ENCODE data around the gene BCORL1. TPM values are rescaled to one million over a fixed set of nuclear protein-coding genes. Genes with fewer than 3 reads are reported as not detected.

BCORL1 gene
- total RNA-seq, 1 donor from 2014 or later = 28.0 TPM

DNA sequence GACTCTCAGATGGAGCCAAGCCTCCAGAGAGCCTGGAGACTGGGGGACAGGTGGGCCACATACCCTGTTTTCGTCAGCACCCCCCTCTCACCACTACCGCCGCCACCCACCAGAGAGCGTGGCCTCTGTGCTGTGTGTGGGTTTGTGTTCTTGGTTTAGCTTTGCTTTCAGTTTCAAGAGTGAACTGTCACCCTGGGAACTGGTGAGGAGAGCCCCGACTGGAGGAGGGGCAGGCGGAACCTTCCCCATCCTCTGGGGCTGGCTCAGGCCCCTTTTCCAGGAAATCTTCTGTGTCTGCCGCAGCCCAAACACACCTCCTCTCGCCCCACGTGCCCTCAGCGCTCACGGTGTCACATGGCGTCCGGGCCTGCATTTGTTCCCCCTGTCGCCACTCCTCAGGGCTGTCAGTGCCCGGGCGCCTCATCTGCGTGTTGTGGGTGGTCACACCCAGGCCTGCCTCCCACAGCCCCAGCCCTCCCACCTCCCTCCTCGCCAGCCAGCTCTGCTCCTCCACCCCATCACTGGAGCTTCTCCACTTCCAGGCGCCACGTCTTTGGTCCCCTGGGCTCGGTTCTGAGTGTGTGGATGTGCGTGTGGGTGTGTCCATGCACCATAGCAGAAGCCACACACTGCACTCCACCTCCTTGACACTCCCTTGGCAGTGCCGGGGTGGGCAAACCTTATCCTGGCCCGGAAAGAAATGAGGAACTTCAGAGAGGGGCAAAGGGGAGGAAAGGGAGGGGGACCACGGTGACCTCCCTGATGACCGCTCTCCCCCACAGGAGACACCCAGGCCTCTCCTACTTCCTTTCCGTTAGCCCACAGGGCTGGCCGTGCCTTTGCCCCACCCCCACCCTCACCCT is 100.0 kb downstream of the BCORL1 start:
- Mint-ChIP-seq H3K9me3 (no peaks in the 10 kb centered on the region), H3K36me3 (peaks cover 4% of the 10 kb centered on the region), H3K27me3 (ENCODE audit: low read depth) (no peaks in the 10 kb centered on the region), H3K4me3 (no peak overlapping the region), H3K4me1 (peaks cover 32% of the 10 kb centered on the region), H3K27ac (no peak overlapping the region)
- TF ChIP-seq, protein P1, sequence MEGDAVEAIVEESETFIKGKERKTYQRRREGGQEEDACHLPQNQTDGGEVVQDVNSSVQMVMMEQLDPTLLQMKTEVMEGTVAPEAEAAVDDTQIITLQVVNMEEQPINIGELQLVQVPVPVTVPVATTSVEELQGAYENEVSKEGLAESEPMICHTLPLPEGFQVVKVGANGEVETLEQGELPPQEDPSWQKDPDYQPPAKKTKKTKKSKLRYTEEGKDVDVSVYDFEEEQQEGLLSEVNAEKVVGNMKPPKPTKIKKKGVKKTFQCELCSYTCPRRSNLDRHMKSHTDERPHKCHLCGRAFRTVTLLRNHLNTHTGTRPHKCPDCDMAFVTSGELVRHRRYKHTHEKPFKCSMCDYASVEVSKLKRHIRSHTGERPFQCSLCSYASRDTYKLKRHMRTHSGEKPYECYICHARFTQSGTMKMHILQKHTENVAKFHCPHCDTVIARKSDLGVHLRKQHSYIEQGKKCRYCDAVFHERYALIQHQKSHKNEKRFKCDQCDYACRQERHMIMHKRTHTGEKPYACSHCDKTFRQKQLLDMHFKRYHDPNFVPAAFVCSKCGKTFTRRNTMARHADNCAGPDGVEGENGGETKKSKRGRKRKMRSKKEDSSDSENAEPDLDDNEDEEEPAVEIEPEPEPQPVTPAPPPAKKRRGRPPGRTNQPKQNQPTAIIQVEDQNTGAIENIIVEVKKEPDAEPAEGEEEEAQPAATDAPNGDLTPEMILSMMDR (IDR thresholded peaks at IDR 0.05; ENCODE audit: unreplicated experiment) = no peak
- DNase-seq (ENCODE audit: low spot score in 2 of 2, unreplicated experiment in 2 of 2) = no peak

DNA sequence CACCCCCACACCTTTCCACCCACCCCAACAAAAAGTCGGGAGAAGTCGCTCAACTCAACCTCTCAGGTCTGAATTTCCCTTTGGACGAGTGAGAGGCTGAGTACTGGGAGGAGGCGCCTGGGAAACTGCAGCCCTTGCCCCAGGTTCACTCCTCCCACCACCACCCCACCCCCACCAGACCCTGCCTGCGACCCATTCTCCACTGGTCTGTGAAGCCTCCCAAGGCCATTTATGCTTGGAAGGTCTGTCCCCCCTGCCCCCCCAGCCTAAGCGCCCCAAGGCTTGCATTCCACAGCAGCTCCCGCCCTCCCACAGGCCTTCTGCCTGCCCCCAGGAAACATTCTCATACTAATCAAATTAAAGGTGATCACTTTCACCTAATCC is 100.7 kb downstream of the BCORL1 start:
- no peak for DNase-seq (ENCODE audit: low spot score in 2 of 2, unreplicated experiment in 2 of 2)
- H3K4me1 Mint-ChIP-seq = peaks cover 32% of the 10 kb centered on the region
- H3K27ac Mint-ChIP-seq = peak overlapping the region; percentile 31
- TF ChIP-seq, protein P1 (IDR thresholded peaks at IDR 0.05; ENCODE audit: unreplicated experiment) = no peak
- H3K36me3 Mint-ChIP-seq = peaks cover 8% of the 10 kb centered on the region
- H3K4me3 Mint-ChIP-seq = peak overlapping the region; percentile 6
- H3K27me3 Mint-ChIP-seq (ENCODE audit: low read depth) = no peaks in the 10 kb centered on the region
- H3K9me3 Mint-ChIP-seq = peaks cover 4% of the 10 kb centered on the region

DNA sequence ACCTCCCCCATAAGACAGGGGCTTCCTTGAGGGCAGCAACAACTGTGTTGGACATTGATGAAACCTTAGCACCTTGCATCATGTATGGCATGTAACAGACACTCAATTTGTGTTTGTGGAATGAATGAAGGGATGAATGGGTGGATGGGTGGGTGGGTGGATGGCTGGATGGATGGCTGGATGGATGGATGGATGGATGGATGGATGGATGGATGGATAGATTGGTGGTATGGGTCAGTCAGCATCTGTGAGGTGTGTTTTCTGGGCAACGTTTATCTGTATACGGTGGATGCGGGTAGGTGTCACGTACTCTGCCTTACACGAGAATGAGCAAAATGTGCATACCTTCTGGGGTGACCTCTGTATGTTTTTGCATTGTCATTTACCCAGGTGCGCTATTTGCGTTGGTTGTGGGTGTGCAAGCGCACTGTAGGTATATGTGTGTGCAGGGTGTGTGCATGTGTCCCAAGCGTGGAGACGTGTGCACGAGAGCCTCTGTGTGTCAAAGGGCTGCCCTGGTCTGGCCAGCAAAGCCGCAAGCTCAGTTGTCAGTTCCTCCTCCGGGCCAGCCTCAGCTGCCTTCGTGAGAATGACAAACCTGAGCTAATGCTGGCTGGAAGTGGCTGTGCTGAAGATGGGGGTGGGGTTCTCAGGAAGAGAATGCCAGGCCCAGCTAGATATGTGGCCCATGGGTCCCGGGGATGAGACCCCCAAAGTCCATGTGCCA is 101.4 kb downstream of the BCORL1 start:
- peaks cover 8% of the 10 kb centered on the region for H3K36me3 Mint-ChIP-seq
- TF ChIP-seq, protein P1 (IDR thresholded peaks at IDR 0.05; ENCODE audit: unreplicated experiment) = no peak
- peaks cover 4% of the 10 kb centered on the region for H3K9me3 Mint-ChIP-seq
- H3K4me1 Mint-ChIP-seq = peaks cover 32% of the 10 kb centered on the region
- H3K27ac Mint-ChIP-seq = peak overlapping the region; percentile 31
- H3K4me3 Mint-ChIP-seq = no peak overlapping the region
- DNase-seq (ENCODE audit: low spot score in 2 of 2, unreplicated experiment in 2 of 2) = no peak
- no peaks in the 10 kb centered on the region for H3K27me3 Mint-ChIP-seq (ENCODE audit: low read depth)

DNA sequence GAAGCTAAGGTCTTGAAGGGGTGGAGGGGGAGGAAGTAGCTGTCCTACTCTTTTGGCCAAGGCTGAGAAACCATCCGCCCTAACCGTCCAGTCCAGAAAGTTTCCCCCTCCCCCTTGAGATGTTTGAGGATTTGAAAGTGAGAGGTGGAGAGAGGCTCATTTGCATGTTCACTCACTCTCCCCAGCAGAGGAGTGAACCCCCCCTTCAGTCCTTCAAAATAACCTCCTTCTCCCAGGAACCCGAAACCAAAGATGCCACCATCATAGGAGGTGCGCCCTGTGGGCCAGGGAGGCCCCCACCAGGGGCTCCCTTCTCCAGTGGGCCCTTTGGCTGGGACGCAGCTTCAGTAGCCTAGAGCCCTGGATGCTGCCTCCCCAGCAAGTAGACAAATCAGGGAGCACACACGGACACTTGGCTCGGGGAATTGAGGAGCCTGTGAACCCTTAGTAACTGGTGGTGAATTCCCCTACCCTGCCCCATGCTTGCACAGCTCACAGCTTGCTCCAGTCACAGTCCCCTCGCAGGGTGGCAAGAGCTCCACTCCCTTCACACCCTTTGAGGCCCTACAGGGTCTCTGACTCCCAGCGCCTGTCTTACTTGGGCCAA is 102.3 kb downstream of the BCORL1 start:
- DNase-seq (ENCODE audit: low spot score in 2 of 2, unreplicated experiment in 2 of 2) = no peak
- TF ChIP-seq, protein P1 (IDR thresholded peaks at IDR 0.05; ENCODE audit: unreplicated experiment) = no peak
- no peaks in the 10 kb centered on the region for H3K27me3 Mint-ChIP-seq (ENCODE audit: low read depth)
- H3K4me3 Mint-ChIP-seq = no peak overlapping the region
- H3K36me3 Mint-ChIP-seq = peaks cover 8% of the 10 kb centered on the region
- peaks cover 4% of the 10 kb centered on the region for H3K9me3 Mint-ChIP-seq
- no peak overlapping the region for H3K27ac Mint-ChIP-seq
- H3K4me1 Mint-ChIP-seq = peaks cover 32% of the 10 kb centered on the region

DNA sequence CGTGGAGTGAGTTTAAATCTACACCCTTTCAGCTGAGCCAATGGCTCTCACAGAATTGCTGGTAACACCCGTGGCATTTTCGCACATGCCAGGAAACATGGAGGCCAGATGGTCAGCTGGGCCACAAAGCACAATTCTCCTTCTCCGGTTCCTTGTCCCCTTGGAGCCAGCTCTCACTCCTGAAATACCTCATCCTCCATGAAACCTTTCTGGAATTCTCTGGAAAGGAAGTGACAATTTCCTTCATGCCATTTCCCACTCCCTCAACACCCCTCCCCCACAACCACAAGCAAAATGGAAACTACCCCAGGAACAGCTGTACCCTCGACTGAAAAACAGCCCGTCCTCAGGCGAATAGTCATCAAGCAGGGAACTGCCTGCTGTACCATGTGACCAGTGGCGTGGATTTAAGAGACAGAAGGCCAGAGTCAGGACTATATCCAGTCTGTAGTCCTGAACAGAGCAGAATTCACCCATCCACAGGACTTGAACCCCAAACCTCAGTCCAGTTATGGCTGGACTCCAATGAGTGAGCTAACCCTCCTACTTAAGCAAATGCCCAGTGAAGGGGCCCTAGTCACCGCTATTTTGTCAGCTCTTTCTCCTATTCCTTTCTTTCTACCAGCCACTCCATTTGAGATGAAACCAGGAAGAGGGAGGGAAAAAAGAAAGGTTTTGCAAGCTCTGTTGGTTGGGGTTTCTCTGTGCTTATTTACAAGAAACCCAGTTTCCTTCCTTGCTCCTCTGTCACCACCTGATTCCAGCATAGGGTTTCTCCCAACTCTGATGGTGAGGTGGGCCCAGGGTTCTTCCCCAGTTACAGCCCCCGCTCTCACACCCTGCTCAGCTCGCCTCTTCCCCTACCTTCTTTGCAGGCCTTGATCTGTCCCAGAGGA is 103.4 kb downstream of the BCORL1 start:
- no peak overlapping the region for H3K4me3 Mint-ChIP-seq
- TF ChIP-seq, protein P1 (IDR thresholded peaks at IDR 0.05; ENCODE audit: unreplicated experiment) = no peak
- peak overlapping the region; percentile 43 for H3K27ac Mint-ChIP-seq
- peaks cover 9% of the 10 kb centered on the region for H3K9me3 Mint-ChIP-seq
- peaks cover 32% of the 10 kb centered on the region for H3K4me1 Mint-ChIP-seq
- H3K36me3 Mint-ChIP-seq = peaks cover 6% of the 10 kb centered on the region
- DNase-seq (ENCODE audit: low spot score in 2 of 2, unreplicated experiment in 2 of 2) = no peak
- no peaks in the 10 kb centered on the region for H3K27me3 Mint-ChIP-seq (ENCODE audit: low read depth)
